IPS-NIHi7 (cell line): ENCODE measurements around the gene PRAMEF5.
"Not testable (repeated sequence)": the region's sequence is repeated elsewhere in the genome, so short reads cannot be mapped to it uniquely, and the experiment has no call there.

Experiments used
- DNase-seq: peaks from one replicate; pipeline ENCODE4 v3.0.0; 2012; ENCODE audit warnings: mixed read lengths; ENCODE audit errors: extremely low spot score

The PRAMEF5 gene

DNA sequence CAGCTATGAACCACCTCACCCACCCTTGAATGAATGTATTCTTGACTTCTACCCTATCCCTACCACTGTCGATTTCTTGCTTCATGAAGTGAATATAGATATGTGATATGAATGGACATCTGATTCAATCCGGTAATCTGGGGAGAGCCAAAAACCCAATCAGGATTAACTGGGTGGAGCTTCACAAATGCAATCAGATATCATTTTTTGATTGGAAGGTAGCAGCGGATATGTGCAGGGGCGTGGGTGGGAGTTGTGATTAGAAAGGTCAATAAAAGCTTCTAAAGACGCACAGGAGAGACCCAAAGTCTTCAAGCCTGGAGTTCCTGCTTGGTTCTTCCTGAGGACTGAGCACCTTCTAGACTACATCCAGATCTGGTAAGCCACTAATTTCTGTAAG lies at the start of gene PRAMEF5:
Gene PRAMEF5 (plus strand): TSS at position 301 of the 400 bp plus-strand sequence. CDS start 5,071 bp downstream, outside the sequence.
- not testable (repeated sequence) for DNase-seq

DNA sequence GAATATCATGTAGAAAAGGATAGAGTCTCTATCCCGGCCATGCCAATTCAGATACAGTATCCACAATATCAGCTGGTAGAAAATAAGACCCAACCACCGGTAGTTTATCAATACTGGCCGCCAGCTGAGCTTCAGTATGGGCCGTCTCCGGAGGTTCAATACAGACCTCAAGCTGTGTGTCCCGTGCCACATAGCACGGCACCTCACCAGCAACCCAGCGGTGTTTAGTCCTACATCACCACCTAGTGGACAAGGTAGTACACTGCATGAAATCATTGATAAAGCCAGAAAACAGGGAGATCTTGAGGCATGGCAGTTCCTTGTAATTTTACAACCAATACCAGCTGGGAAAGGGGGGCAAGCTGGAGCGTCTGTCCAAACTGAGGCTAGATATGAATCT lies 45.3 kb upstream of the PRAMEF5 start:
- not testable (repeated sequence) for DNase-seq

DNA sequence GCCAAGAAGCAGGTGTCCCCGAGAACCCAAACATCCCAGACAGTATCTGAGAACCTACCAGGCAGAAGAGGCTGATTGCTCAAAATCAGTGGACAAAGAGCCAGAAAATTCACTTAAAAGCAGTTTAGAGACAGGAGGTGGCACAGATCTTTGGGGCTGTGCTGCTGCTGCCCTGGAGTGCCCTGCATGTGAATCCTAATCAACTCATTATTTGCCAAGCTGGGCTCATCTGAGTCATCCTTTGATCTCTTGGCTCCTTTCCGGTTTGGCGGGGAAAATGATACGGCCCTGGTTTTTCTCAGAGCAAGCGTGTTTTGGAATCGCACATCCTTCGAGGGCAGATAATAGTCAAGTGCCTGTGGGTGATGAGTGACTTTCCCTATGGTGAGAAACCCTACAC lies 37.4 kb upstream of the PRAMEF5 start:
- not testable (repeated sequence) for DNase-seq

- not testable (repeated sequence) for DNase-seq
Observed at GRCh38 chr1:13219203-13219602, 34.8 kb upstream of the PRAMEF5 start.

DNA sequence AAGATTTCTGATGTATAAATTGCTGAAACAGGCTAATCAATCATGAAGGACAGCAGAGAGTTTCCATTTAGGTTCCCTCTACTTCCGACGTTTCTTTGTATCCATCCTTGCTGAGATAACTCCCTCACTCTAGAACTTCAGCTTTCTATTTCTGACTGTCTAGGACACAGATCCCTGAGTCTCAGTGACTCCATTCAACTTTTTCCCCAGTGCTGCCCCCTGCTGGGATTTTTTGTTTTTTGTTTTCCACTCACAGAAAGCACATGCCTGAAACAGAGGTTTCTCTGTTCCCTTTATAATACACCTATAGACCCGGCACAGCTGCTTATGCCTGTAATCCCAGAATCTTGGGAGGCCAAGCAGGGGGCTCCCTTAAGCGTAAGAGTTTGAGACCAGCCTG lies 31.2 kb upstream of the PRAMEF5 start:
- not testable (repeated sequence) for DNase-seq

DNA sequence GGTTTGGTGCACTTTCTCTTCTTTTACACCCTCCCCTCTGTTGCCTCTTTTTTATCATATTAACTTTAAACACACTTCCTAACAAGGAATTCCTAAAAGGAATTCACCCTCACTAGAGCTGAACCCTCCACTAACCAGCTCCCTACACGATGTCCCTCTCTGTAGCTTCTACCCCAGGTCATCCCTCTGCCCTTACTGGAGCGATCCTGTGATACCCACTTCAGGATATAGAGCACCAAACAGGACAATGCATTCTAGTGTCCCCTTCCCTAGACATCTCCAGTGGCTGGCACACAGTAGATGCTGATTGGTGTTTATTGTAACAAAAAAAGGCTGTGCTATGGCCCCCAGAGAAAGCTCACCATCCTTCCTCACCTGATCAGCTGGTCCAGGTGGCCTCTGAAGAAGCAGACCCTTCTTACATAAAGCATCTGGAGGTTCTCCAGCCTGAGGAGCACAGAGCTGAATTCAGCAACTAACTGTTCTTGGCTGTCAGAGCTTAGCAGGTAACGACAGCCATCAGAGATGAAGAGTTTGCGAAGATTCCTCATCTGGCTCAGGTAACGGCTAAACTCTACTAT lies 29.4 kb upstream of the PRAMEF5 start:
- no peak for DNase-seq

- DNase-seq: not testable (repeated sequence)
Observed at GRCh38 chr1:13225675-13226204, 28.3 kb upstream of the PRAMEF5 start, which contains the start of gene PRAMEF18. Gene PRAMEF18 (minus strand): TSS chr1:13226154. CDS start chr1:13226106, 48 bp downstream.

DNA sequence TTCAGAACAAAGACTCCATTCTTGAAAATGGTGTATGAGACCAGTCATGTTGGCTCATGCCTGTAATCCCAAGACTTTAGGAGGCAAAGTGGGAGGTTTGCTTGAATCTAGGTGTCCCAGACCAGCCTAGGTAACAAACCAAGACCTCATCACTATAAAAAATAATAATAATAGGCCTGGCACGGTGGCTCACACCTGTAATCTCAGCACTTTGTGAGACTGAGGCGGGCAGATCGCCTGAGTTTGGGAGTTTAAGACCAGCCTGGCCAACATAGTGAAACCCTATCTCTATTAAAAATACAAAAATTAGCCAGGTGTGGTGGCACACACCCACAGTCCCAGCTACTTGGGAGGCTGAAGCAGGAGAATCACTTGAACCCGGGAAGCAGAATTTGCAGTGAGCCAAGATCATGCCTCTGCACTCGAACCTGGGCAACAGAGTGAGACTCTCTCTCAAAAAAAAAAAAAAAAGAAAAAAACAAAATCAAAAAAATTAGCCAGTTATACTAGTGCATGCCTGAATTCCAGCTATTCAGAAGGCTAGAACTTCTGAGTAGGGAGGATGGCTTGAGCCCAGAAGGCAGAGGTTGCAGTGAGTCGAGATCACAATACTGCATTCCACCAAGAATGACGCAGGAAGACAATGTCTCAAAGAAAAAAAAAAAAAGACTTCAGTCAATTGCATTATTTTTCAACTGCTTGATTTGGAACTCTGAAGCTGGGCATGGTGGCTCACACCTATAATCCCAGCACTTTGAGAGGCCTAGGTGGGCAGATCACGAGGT lies 26.5 kb upstream of the PRAMEF5 start:
- not testable (repeated sequence) for DNase-seq

GRCh38 chr1:13228343-13228781 lies 25.6 kb upstream of the PRAMEF5 start:
- no peak for DNase-seq

- DNase-seq: not testable (repeated sequence)
Observed at GRCh38 chr1:13230096-13230495, 23.9 kb upstream of the PRAMEF5 start.

GRCh38 chr1:13230601-13231000 lies 23.4 kb upstream of the PRAMEF5 start:
- not testable (repeated sequence) for DNase-seq

DNA sequence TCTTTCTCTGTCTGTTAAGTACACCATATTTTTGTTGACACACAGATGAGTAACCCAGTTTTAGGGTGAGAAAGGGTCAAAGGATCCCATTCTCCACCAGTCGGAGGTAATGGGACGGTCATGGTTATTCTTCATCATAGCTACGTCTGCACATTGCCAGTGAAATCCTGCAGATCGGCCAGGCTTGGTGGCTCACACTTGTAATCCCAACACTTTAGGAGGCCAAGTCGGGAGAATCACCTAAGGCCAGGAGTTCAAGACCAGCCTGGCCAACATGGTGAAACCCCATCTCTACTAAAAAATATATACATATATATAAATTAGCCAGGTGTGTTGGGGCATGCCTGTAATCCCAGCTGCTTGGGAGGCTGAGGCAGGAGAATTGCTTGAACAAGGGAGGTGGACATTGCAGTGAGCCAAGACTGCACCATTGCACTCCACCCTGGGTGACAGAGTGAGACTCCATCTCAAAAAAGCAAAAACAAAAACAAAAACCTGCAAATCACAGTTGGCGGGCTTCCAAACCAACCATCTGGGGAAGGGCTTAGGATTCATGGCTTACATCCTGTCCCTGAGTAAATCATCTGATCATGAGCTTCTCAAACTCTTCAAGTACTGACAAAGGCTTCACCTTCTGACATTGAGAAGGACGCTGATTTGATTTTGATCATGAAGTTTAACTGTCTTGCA lies 22.8 kb upstream of the PRAMEF5 start:
- not testable (repeated sequence) for DNase-seq

GRCh38 chr1:13232056-13232455 lies 21.9 kb upstream of the PRAMEF5 start:
- not testable (repeated sequence) for DNase-seq

- DNase-seq: not testable (repeated sequence)
Observed at GRCh38 chr1:13234057-13234456, 19.9 kb upstream of the PRAMEF5 start.

GRCh38 chr1:13237572-13237971 lies 16.4 kb upstream of the PRAMEF5 start:
- not testable (repeated sequence) for DNase-seq

DNA sequence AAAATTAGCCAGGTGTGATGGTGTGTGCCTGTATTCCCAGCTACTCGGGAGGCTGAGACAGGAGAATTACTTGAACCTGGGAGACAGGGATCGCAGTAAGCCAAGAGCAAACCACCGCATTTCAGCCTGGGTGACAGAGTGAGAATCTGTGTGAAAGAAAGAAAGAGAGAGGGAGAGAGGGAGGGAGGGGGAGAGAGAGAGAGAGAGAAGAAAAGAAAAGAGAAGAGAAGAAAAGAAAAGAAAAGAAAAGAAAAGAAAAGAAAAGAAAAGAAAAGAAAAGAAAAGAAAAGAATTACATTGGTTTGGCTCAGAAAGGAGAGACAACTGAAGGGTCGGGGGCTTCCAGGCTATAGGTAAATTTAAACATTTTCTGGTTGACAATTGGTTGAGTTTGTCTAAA lies 14.4 kb upstream of the PRAMEF5 start:
- not testable (repeated sequence) for DNase-seq

DNA sequence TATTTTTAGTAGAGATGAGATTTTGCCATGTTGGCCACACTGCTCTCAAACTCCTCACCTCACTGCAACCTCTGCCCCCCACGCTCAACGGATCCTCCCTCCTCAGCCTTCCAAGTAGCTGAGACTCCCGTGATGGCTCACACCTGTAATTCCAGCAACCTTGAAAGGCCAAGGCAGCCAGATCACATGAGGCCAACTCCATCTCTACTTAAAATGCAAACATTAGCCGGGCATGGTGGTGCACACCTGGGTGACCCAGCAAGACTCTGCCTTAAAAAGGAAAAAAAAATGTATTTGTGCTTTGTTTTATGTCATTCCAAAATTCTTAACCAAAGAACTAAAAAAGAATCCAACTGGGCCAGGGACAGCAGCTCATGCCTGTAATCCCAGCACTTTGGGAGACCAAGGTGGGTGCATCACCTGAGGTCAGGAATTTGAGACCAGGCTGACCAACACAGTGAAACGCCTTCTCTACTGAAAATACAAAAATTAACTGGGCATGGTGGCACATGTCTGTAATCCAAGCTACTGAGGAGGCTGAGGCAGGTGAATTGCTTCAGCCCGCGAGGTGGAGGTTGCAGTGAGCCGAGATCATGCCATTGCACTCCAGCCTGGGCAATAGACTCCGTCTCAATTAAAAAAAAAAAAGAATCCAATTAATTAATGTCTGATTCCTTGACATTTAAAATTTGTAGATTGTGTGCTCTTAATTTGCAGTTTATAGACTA lies 10.3 kb upstream of the PRAMEF5 start:
- not testable (repeated sequence) for DNase-seq

GRCh38 chr1:13245841-13246553 lies 8.0 kb upstream of the PRAMEF5 start:
- DNase-seq: not testable (repeated sequence)

DNA sequence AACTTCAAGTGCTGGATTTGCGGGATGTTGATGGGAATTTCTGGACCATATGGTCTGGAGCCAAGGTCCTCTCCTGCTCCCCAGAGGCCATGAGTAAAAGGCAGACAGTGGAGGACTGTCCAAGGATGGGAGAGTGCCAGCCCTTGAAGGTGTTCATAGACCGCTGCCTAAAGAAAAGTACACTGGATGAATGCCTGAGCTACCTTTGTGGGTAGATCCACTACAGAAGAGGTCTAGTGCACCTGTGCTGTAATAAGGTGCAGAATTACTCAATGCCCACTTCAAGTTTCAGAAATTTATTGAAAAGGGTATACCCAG lies 7.5 kb upstream of the PRAMEF5 start:
- not testable (repeated sequence) for DNase-seq

DNA sequence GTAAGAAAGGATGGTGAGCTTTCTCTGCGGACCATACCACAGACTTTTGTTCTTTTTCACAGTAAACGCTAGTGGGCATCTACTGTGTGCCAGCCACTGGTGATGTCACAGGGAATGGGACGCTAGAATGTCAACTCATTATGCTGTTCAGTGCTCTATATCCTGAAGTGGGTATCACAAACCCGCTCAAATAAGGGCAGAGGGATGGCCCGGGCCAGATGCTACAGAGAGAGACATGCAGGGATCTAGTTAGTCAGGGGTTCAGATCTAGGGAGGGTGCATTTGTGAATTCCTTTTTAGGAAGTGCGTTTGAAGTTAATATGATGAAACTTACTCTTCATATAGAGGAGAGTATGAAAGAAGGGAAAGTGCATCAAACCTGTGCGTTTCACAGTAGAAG lies 6.9 kb upstream of the PRAMEF5 start:
- DNase-seq: not testable (repeated sequence)

DNA sequence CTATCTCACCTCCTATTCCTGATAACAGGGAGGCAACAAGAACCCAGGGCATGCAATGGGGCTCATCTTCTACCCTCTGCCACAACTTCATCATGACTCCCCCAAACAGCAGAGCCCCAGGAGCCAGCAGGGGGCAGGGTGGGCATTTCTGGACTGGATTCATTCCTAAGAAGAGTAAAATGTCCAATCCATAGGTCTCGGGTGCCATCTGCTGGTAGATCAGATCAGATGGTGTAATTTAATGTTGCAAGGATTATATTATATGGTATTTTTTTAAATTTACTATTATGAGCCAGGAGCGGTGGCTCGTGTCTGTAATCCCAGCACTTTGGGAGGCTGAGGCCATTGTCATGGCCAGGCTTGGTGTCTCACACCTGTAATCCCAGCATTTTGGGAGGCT lies 11.1 kb downstream of the PRAMEF5 start:
- DNase-seq: not testable (repeated sequence)
